GM13976 (cell line): ENCODE measurements around the gene FASTKD3.
A peak's percentile ranks its signal among the peaks of the same experiment; 100 is the strongest.

Source experiments
- DNase-seq: peaks from one replicate; pipeline ENCODE4 v3.0.0; 2012; ENCODE audit warnings: low spot score
- CTCF ChIP-seq: IDR thresholded peaks from 2 replicates; pipeline ENCODE4 v1.5.1; 2012; ENCODE audit warnings: borderline replicate concordance, mild to moderate bottlenecking; ENCODE audit not compliant: insufficient read depth; ENCODE audit errors: extremely low read depth, missing control alignments, control extremely low read depth
- in situ Hi-C: fragments of 300-500 bp; cut with MboI; formaldehyde crosslinking; loops from one replicate; pipeline ENCODE4 v1.12.0; 2022; ENCODE audit warnings: low sequenced_read_pairs, mixed read lengths, inconsistent platforms; ENCODE audit not compliant: unreplicated experiment

FASTKD3 gene

GRCh38 chr5:7882926-7883325 lies 14.1 kb upstream of the FASTKD3 start:
- in situ Hi-C loops: no loop called here
- no peak for DNase-seq
- TF ChIP-seq CTCF: no peak

DNA sequence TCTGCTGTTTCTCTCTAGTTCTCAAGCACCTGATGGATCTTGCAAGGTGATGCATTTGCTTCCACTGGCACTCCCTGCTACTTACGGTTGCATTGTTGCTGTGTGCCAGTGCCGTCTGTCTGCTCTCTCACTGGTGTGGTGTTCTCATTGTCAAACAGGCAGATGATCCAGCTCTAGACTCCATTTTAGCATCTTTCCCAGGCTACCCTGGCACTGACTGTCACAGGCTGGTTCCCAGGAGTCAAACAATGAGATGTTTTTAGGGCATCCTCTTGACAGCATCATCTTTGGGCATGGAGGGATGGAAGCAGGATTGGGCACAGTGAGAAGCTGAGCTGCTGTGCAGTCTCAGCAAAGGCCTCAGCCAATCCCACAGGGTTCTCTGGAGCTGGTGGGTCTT lies 13.0 kb upstream of the FASTKD3 start:
- no peak for TF ChIP-seq CTCF
- in situ Hi-C loops: no loop called here
- no peak for DNase-seq

GRCh38 chr5:7881091-7881490 lies 12.3 kb upstream of the FASTKD3 start:
- in situ Hi-C loops: no loop called here
- no peak for TF ChIP-seq CTCF
- no peak for DNase-seq

DNA sequence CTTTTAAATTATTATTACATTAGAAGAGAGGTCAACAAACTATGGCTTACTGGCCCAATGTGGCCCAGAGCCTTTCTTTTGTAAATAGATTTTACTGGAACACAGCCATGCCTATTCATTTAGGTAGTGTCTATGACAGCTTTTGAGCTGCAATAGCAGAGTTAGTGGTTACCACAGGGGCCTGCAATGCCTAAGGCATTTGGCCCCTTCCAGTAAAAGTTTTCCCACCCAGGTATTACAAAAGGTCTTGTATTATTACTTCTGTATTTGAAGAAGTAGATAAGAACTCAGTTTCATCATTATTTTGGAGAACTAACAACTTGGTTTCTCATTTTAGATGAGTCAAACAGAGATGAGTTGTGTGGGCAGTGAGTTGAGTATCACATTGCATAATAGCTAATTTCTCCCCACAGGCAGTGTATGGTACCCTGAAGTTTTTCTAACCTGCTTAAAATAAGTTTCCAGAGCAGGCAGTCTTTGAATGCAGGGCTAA lies 9.6 kb upstream of the FASTKD3 start:
- DNase-seq: peak; percentile 71
- in situ Hi-C loops: no loop called here
- TF ChIP-seq CTCF: no peak

DNA sequence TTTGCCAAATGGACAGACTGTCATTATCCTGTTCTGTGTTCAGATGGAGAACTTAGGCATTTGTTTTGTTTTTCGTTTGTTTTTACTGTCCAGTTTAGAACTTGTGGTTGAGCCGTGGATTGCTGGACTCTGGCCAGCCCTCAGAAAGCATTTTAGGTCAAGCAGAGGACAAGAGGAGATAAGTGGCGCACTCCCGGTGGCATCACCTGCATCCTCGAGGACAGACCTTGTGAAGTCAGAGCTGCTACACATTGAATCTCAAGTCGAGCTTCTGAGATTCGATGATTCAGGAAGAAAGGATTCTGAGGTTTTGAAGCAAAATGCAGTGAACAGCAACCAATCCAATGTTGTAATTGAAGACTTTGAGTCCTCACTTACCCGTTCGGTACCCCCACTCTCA lies 9.0 kb upstream of the FASTKD3 start:
- in situ Hi-C loops: no loop called here
- DNase-seq: no peak
- TF ChIP-seq CTCF: no peak

GRCh38 chr5:7876867-7877266 lies 8.0 kb upstream of the FASTKD3 start:
- no peak for DNase-seq
- TF ChIP-seq CTCF: no peak
- in situ Hi-C loops: no loop called here

DNA sequence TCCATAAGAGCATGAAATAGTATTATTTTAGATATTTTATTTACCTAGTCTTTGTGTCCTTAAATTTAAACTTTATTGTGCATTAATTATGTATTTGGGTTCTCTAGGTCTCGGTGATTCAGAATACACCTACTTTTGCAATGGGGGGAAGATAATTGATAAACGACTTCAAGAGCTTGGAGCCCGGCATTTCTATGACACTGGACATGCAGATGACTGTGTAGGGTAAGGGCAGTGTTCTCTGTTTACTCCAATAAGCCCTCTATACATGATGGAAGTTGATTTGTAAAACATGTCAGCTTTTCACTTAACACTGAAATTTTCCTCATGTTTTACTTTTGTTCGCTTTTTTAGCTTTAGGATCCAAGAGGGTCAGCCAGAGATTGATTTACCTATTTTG lies 6.3 kb upstream of the FASTKD3 start:
- no peak for TF ChIP-seq CTCF
- DNase-seq: no peak
- in situ Hi-C loops: no loop called here
